Spleen (tissue), 11 donors: Measurements from ENCODE around the gene BPIFB1. TPM values are rescaled to one million over a fixed set of nuclear protein-coding genes. Genes with fewer than 3 reads are reported as not detected.

ENCODE experiments used
- DNase-seq: peaks from one replicate; pipeline ENCODE4 v3.0.0-alpha.2; 2020
- H3K27ac ChIP-seq, 8 donors: fragments of 200-600 bp; sonication (generic) in 7 of 8; 1 replicate in 4 of 8; 2 replicates in 4 of 8; pipeline versions ENCODE4 v1.5.0 to v1.8.0; 2016 to 2021; ENCODE audit warnings: inconsistent platforms in 4 of 8, mild to moderate bottlenecking in 4 of 8, moderate library complexity in 1 of 8
- H3K27me3 ChIP-seq, 7 donors: fragments of 200-600 bp; sonication (generic) in 6 of 7; replicated peaks in 1 of 7; 1 replicate in 4 of 7; 2 replicates in 3 of 7; pipeline versions ENCODE4 v1.5.0 to v1.8.0; 2016 to 2021; ENCODE audit warnings: inconsistent platforms in 3 of 7, mild to moderate bottlenecking in 1 of 7
- H3K36me3 ChIP-seq, 6 donors: fragments of 200-600 bp; sonication (generic) in 5 of 6; 1 replicate in 4 of 6; 2 replicates in 2 of 6; pipeline versions ENCODE4 v1.5.0 to v1.8.0; 2016 to 2021; ENCODE audit warnings: inconsistent platforms in 2 of 6
- H3K4me1 ChIP-seq, 6 donors: fragments of 200-600 bp; sonication (generic) in 5 of 6; 1 replicate in 3 of 6; 2 replicates in 3 of 6; pipeline versions ENCODE4 v1.5.0 to v1.8.0; 2016 to 2021; ENCODE audit warnings: inconsistent platforms in 3 of 6
- H3K4me3 ChIP-seq, 8 donors: fragments of 200-600 bp; sonication (generic) in 7 of 8; 1 replicate in 4 of 8; 2 replicates in 4 of 8; pipeline versions ENCODE4 v1.5.0 to v1.8.0; 2016 to 2021; ENCODE audit warnings: inconsistent platforms in 4 of 8, mild to moderate bottlenecking in 4 of 8, moderate library complexity in 2 of 8
- H3K9me3 ChIP-seq, 8 donors: fragments of 200-600 bp; sonication (generic) in 7 of 8; 1 replicate in 4 of 8; 2 replicates in 4 of 8; pipeline versions ENCODE4 v1.5.0 to v1.8.0; 2016 to 2021; ENCODE audit warnings: inconsistent platforms in 4 of 8
- CTCF ChIP-seq, 11 experiments: fragments of 200-600 bp in 7 of 11; fragments of 450-650 bp in 4 of 11; sonication (generic) in 4 of 11; IDR thresholded peaks in 8 of 11; conservative IDR thresholded peaks in 3 of 11; 1 replicate in 7 of 11; 2 replicates in 4 of 11; pipeline versions ENCODE4 v1.4.0 to v1.8.0; 2016 to 2021; ENCODE audit warnings: antibody characterized with exemption in 11 of 11, inconsistent platforms in 4 of 11, mild to moderate bottlenecking in 1 of 11
- POLR2A ChIP-seq, 3 donors: fragments of 450-650 bp; IDR thresholded peaks; one replicate each; pipeline ENCODE4 v1.5.1; 2017; ENCODE audit warnings: antibody characterized with exemption in 3 of 3, mild to moderate bottlenecking in 1 of 3
- POLR2AphosphoS5 ChIP-seq, 3 donors: sonication (generic); formaldehyde crosslinking; IDR thresholded peaks; one replicate each; pipeline ENCODE4 v1.5.1; 2017; ENCODE audit warnings: antibody characterized with exemption in 3 of 3
- WGBS, 5 donors: extraction: QIAGEN DNeasy Blood & Tissue Kit in 3 of 5; methylation state at CpG; one replicate each; pipeline versions ENCODE4 v1.1.5 to v1.1.7; 2013 to 2018; 5-methylcytosine and 5-hydroxymethylcytosine counted together
- intact Hi-C: fragments of 100-400 bp; cut with DNase I; formaldehyde crosslinking; loops from one replicate; pipeline ENCODE4 v1.15.0; 2023; ENCODE audit warnings: low total_unique reads
- polyA plus RNA-seq, 3 donors: library from polyadenylated mRNA; stranded (reverse); fragments of 200-250 nt; gene quantifications; one replicate each; pipeline ENCODE4 v1.2.1, GENCODE V29; 2013
- total RNA-seq, 7 donors: library from RNA; depleted of rRNA in 3 of 7; stranded (reverse); fragments of >200 nt in 3 of 7; fragmentation: NEBNext Ultra II Directional in 4 of 7; extraction: Animal tissue kit (Norgen Biotek cat#: 25700) in 4 of 7; gene quantifications; one replicate each; pipeline versions ENCODE4 v1.1.0 to v1.2.1, GENCODE V29; 2016 to 2021
- donor health status: healthy with polysubstance abuse.
- donor health status: DM: no; HTN: no; CAD: no; lungs with moderate emphysema.
- donor health status: DM: no; HTN: no; CAD: no.
- donor health status: Bipolar disorder and iron deficiency.
- donor health status: healthy.
- donor health status: DM: no; HTN: no; CAD: no.
- donor health status: DM: yes; HTN: yes; CAD: no.

Gene BPIFB1
- total and polyA plus RNA-seq, 10 donors = 0.06 TPM; not detected in 8

DNA sequence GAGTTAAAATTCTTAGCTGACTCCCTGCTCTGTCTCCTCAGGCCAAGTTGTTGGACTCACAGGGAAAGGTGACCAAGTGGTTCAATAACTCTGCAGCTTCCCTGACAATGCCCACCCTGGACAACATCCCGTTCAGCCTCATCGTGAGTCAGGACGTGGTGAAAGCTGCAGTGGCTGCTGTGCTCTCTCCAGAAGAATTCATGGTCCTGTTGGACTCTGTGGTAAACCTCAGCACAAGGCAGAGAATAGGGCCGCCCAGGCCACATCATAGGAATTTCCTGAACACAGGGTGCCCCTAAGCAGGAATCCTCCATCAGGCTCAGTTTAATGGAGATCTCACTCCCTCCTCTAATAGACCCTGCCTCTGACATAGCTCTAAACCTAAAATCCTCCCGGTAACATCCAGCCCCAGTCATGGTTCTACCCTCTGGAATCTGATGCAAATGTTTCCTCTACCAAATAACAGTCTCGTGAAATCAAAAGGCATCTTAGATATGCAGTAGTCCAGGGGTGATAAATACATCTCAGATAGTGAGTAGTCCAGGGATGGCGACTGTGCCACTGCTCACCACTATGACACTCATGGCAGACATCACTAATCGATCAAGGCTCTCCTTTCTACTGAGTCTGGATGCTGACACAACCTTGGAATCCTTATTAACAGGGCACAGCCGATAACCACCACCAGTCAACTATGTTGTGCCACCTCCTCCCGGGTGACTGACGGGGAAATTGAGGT lies 18.3 kb downstream of the BPIFB1 start:
- intact Hi-C loops = no loop called here
- TF ChIP-seq POLR2A (IDR thresholded peaks at IDR 0.05) = no peak
- TF ChIP-seq CTCF (IDR thresholded peaks at IDR 0.05 in 8 of 11, conservative IDR thresholded peaks at IDR 0.05 in 3 of 11) = no peak
- TF ChIP-seq POLR2AphosphoS5 (IDR thresholded peaks at IDR 0.05) = no peak
- Histone ChIP-seq H3K27ac (no peak overlapping the region), H3K27me3 (peaks cover 0 to 37% (median 0%) of the 10 kb centered on the region in 7 donors), H3K36me3 (no peaks in the 10 kb centered on the region), H3K9me3 (no peaks in the 10 kb centered on the region), H3K4me3 (no peak overlapping the region), H3K4me1 (peaks cover 4 to 8% (median 6%) of the 10 kb centered on the region in 6 donors)
- 74 to 84% (median 75%) methylated on average over 10 to 11 of the region's 11 CpGs for WGBS, 5 donors
- DNase-seq = no peak

- whole genome bisulfite sequencing, 5 donors = 86 to 95% (median 88%) methylated on average over 6 of the region's 6 CpGs
- intact Hi-C loops = no loop called here
- TF ChIP-seq POLR2A (IDR thresholded peaks at IDR 0.05) = no peak
- no peak for TF ChIP-seq CTCF (IDR thresholded peaks at IDR 0.05 in 8 of 11, conservative IDR thresholded peaks at IDR 0.05 in 3 of 11)
- TF ChIP-seq POLR2AphosphoS5 (IDR thresholded peaks at IDR 0.05) = no peak
Observed at GRCh38 chr20:33303595-33303994, 20.6 kb downstream of the BPIFB1 start.

GRCh38 chr20:33304046-33304445 lies 21.0 kb downstream of the BPIFB1 start:
- TF ChIP-seq POLR2A (IDR thresholded peaks at IDR 0.05) (no peak), CTCF (IDR thresholded peaks at IDR 0.05 in 8 of 11, conservative IDR thresholded peaks at IDR 0.05 in 3 of 11) (no peak), POLR2AphosphoS5 (IDR thresholded peaks at IDR 0.05) (no peak)
- H3K4me3 ChIP-seq = no peak overlapping the region
- peaks cover 0 to 16% (median 0%) of the 10 kb centered on the region in 7 donors for H3K27me3 ChIP-seq
- H3K36me3 ChIP-seq = no peaks in the 10 kb centered on the region
- no peak overlapping the region for H3K27ac ChIP-seq
- 64 to 86% (median 84%) methylated on average over 5 to 10 of the region's 10 CpGs for WGBS, 5 donors
- intact Hi-C loops = no loop called here
- DNase-seq = no peak
- H3K9me3 ChIP-seq = no peaks in the 10 kb centered on the region
- H3K4me1 ChIP-seq = peaks cover 3 to 5% (median 4%) of the 10 kb centered on the region in 6 donors

More at GRCh38 chr20:33303595-33303994, 20.6 kb downstream of the BPIFB1 start:
- peaks cover 4 to 8% (median 6%) of the 10 kb centered on the region in 6 donors for H3K4me1 ChIP-seq
- no peaks in the 10 kb centered on the region for H3K36me3 ChIP-seq
- no peak overlapping the region for H3K4me3 ChIP-seq
- no peak for DNase-seq
- no peak overlapping the region for H3K27ac ChIP-seq
- peaks cover 0 to 20% (median 0%) of the 10 kb centered on the region in 7 donors for H3K27me3 ChIP-seq
- H3K9me3 ChIP-seq = no peaks in the 10 kb centered on the region

DNA sequence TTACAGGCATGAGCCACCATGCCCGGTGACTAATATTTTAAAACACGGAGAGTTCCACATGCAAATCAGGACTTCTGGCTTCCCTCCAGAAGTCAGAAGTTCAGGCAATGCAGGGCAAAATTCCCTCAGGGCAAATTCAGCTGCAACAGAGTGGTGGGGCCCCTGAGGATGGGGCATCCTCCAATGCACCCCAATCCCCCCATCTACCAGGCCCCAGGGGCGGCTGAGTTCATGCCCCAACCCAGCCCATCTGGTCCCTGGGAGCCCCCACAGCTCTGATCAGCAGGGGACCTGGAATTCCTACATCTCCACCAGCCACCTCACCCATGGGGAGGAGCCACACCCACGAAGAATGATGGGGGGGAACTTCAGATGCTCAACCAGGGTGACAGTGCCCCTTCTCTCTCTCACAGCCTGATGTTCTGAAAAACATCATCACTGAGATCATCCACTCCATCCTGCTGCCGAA lies 22.6 kb downstream of the BPIFB1 start:
- Histone ChIP-seq H3K4me3 (no peak overlapping the region), H3K27ac (no peak overlapping the region), H3K36me3 (no peaks in the 10 kb centered on the region), H3K4me1 (peaks cover 0 to 3% (median 0%) of the 10 kb centered on the region in 6 donors), H3K9me3 (no peaks in the 10 kb centered on the region), H3K27me3 (peaks cover 0 to under 1% (median 0%) of the 10 kb centered on the region in 7 donors)
- no peak for DNase-seq
- TF ChIP-seq POLR2A (IDR thresholded peaks at IDR 0.05) (no peak), POLR2AphosphoS5 (IDR thresholded peaks at IDR 0.05) (no peak), CTCF (IDR thresholded peaks at IDR 0.05 in 8 of 11, conservative IDR thresholded peaks at IDR 0.05 in 3 of 11) (no peak)
- 63 to 81% (median 71%) methylated on average over 5 of the region's 5 CpGs for WGBS, 5 donors
- intact Hi-C loops = no loop called here
